ENCODE data around the gene STXBP1. TPM values are rescaled to one million over a fixed set of nuclear protein-coding genes. Genes with fewer than 3 reads are reported as not detected.

The STXBP1 gene
- total and polyA plus RNA-seq, 9 of the 15 experiments (the other 6 are each of a cell fraction or from before 2014, with no cell fraction given), result 4.6 to 35.1 (median 9.7) TPM

DNA sequence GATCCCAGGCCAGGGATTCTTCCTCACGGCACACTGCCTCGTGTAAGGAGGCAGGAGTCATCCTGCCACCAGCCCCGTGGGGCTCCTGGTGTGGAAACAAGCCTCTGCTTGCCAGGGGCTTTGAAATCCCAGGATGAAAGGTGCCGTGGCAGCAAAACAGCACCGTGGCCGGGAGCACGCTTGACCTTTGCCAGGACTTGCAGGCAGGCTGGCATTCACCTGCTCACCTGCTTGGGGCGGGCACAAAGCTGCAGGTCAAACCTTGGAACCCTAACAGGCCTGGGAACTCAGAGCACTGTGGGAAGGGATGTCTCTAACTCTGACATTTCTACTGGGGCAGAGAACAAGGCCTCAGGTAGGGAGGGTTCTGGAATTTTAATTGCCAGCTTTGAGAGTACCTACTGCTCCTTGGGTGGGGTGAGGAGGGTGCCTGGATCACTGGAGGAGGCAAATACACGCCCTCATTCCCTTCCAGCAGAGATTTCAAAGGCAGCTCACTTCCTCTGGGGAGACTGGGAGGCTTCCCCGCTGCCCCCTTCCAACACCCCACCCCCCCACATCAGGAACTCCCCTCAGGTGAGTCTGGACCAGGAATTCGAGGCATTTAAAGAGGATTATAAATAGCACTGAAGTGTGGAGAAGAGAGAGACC is 45.6 kb upstream of the STXBP1 start:
- BruUV-seq (replicated peaks), result no TSS peak
- POLR2A ChIA-PET, result interaction anchor here (1.1 kb wide), 1 partner anchor 13 kb away, joined by 3 read pairs; no protein-coding TSS in a partner anchor

More for the DNA sequence above, 45.6 kb upstream of the STXBP1 start:
- no peak for TF ChIP-seq CCAR2 (IDR thresholded peaks at IDR 0.05; ENCODE audit: low read depth, low read length)
- no peak for TF ChIP-seq DMBX1 (CRISPR knock-in tag; IDR thresholded peaks at IDR 0.05; ENCODE audit: borderline replicate concordance)
- TF ChIP-seq CEBPG (CRISPR knock-in tag; IDR thresholded peaks at IDR 0.05), result no peak
- TF ChIP-seq CEBPG (tag; conservative IDR thresholded peaks at IDR 0.05 in 1 of 2, IDR thresholded peaks at IDR 0.05 in 1 of 2), result no peak
- no peak for TF ChIP-seq ZNF3 (CRISPR knock-in tag; IDR thresholded peaks at IDR 0.05)
- no peak for TF ChIP-seq NFATC3 (IDR thresholded peaks at IDR 0.05)
- TF ChIP-seq, protein P1, sequence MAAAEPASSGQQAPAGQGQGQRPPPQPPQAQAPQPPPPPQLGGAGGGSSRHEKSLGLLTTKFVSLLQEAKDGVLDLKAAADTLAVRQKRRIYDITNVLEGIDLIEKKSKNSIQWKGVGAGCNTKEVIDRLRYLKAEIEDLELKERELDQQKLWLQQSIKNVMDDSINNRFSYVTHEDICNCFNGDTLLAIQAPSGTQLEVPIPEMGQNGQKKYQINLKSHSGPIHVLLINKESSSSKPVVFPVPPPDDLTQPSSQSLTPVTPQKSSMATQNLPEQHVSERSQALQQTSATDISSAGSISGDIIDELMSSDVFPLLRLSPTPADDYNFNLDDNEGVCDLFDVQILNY (CRISPR knock-in tag; IDR thresholded peaks at IDR 0.05), result no peak
- TF ChIP-seq, protein P2, sequence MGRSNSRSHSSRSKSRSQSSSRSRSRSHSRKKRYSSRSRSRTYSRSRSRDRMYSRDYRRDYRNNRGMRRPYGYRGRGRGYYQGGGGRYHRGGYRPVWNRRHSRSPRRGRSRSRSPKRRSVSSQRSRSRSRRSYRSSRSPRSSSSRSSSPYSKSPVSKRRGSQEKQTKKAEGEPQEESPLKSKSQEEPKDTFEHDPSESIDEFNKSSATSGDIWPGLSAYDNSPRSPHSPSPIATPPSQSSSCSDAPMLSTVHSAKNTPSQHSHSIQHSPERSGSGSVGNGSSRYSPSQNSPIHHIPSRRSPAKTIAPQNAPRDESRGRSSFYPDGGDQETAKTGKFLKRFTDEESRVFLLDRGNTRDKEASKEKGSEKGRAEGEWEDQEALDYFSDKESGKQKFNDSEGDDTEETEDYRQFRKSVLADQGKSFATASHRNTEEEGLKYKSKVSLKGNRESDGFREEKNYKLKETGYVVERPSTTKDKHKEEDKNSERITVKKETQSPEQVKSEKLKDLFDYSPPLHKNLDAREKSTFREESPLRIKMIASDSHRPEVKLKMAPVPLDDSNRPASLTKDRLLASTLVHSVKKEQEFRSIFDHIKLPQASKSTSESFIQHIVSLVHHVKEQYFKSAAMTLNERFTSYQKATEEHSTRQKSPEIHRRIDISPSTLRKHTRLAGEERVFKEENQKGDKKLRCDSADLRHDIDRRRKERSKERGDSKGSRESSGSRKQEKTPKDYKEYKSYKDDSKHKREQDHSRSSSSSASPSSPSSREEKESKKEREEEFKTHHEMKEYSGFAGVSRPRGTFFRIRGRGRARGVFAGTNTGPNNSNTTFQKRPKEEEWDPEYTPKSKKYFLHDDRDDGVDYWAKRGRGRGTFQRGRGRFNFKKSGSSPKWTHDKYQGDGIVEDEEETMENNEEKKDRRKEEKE (IDR thresholded peaks at IDR 0.05; ENCODE audit: borderline replicate concordance in 1 of 2, control insufficient read depth in 1 of 2, low read depth in 2 of 2, low read length in 1 of 2), result no peak
- TF ChIP-seq ZNF584 (CRISPR knock-in tag; IDR thresholded peaks at IDR 0.05; ENCODE audit: low read depth), result no peak
- TF ChIP-seq, protein P3, sequence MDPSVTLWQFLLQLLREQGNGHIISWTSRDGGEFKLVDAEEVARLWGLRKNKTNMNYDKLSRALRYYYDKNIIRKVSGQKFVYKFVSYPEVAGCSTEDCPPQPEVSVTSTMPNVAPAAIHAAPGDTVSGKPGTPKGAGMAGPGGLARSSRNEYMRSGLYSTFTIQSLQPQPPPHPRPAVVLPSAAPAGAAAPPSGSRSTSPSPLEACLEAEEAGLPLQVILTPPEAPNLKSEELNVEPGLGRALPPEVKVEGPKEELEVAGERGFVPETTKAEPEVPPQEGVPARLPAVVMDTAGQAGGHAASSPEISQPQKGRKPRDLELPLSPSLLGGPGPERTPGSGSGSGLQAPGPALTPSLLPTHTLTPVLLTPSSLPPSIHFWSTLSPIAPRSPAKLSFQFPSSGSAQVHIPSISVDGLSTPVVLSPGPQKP (CRISPR knock-in tag; IDR thresholded peaks at IDR 0.05), result no peak
- TF ChIP-seq, protein P4, sequence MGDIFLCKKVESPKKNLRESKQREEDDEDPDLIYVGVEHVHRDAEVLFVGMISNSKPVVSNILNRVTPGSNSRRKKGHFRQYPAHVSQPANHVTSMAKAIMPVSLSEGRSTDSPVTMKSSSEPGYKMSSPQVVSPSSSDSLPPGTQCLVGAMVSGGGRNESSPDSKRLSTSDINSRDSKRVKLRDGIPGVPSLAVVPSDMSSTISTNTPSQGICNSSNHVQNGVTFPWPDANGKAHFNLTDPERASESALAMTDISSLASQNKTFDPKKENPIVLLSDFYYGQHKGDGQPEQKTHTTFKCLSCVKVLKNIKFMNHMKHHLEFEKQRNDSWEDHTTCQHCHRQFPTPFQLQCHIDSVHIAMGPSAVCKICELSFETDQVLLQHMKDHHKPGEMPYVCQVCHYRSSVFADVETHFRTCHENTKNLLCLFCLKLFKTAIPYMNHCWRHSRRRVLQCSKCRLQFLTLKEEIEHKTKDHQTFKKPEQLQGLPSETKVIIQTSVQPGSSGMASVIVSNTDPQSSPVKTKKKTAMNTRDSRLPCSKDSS (IDR thresholded peaks at IDR 0.05; ENCODE audit: low read depth, partially characterized antibody), result no peak
- TF ChIP-seq GTF2A2 (tag; IDR thresholded peaks at IDR 0.05), result no peak
- 84% methylated on average over 9 of the region's 11 CpGs for WGBS (ENCODE audit: insufficient coverage, low coverage, missing lambda C conversion rate)
- no peaks in the 10 kb centered on the region for H3K27me3 ChIP-seq (ENCODE audit: control insufficient read depth in 2 of 2, insufficient read depth in 2 of 2, low read length in 2 of 2)
- CTCF ChIA-PET (ENCODE audit: low intra/inter-chr PET ratio), result no interaction called here
- no peak overlapping the region for H2AFZ ChIP-seq (ENCODE audit: low read depth, low read length)
- ATAC-seq (no peak), DNase-seq (ENCODE audit: extremely low read depth in 1 of 4, low spot score in 3 of 4) (no peak), FAIRE-seq (no peak)
- H3K79me2 ChIP-seq (ENCODE audit: control insufficient read depth, insufficient read depth, low read length), result peaks cover 66% of the 10 kb centered on the region
- peak overlapping the region; percentile 85 for H3K4me2 ChIP-seq (ENCODE audit: insufficient read depth, low read length)
- in situ Hi-C loops (cut with MboI) (no loop called here), intact Hi-C loops (cut with micrococcal nuclease) (no loop called here)
- H3K27ac ChIP-seq (ENCODE audit: extremely low read depth, low read depth, low read length), result no peak overlapping the region; the same call in 2 of the 3 replicates
- no peaks in the 10 kb centered on the region for H3K9me3 ChIP-seq (replicated peaks; ENCODE audit: control insufficient read depth, insufficient read depth, low read depth, low read length)
- H3K9me1 ChIP-seq (ENCODE audit: control insufficient read depth, insufficient read depth, low read length), result peaks cover 7% of the 10 kb centered on the region
- peak overlapping the region; percentile 79; the same call in 1 of the 2 replicates for H3K4me3 ChIP-seq
- peaks cover 30% of the 10 kb centered on the region; the same call in 2 of the 3 replicates for H3K36me3 ChIP-seq (ENCODE audit: control insufficient read depth, insufficient read depth, low read length)
- H4K20me1 ChIP-seq (replicated peaks; ENCODE audit: control insufficient read depth, insufficient read depth, low read length), result peaks cover 13% of the 10 kb centered on the region
- peaks cover 33 to 50% of the 10 kb centered on the region in 2 experiments for H3K4me1 ChIP-seq (replicated peaks in 1 of 2; ENCODE audit: control insufficient read depth in 2 of 2, insufficient read depth in 2 of 2, low read length in 2 of 2)
- peak overlapping the region in 1 of 2 experiments; percentile 98; a peak in 2 of 4 replicates for H3K9ac ChIP-seq (ENCODE audit: insufficient read depth in 1 of 2, low read depth in 2 of 2, low read length in 2 of 2)

Data from K562 (cell line).